ENCODE results near the gene VAX1. TPM values are rescaled to one million over a fixed set of nuclear protein-coding genes. Genes with fewer than 3 reads are reported as not detected.

Gene VAX1
- total and polyA plus RNA-seq, 9 of the 15 experiments (the other 6 are each of a cell fraction or from before 2014, with no cell fraction given): not detected

GRCh38 chr10:117139581-117140524 lies 1.8 kb upstream of the VAX1 start:
- Histone ChIP-seq H3K4me3 (no peak overlapping the region), H3K4me1 (replicated peaks in 1 of 2; ENCODE audit: control insufficient read depth in 2 of 2, insufficient read depth in 2 of 2, low read length in 2 of 2) (peaks cover 0 to 18% of the 10 kb centered on the region in 2 experiments; a peak in 2 of 5 replicates), H3K79me2 (ENCODE audit: control insufficient read depth, insufficient read depth, low read length) (no peaks in the 10 kb centered on the region), H3K9ac (ENCODE audit: insufficient read depth in 1 of 2, low read depth in 2 of 2, low read length in 2 of 2) (no peak overlapping the region), H3K9me1 (ENCODE audit: control insufficient read depth, insufficient read depth, low read length) (no peaks in the 10 kb centered on the region), H2AFZ (ENCODE audit: low read depth, low read length) (no peak overlapping the region), H3K27ac (ENCODE audit: extremely low read depth, low read depth, low read length) (no peak overlapping the region), H3K36me3 (ENCODE audit: control insufficient read depth, insufficient read depth, low read length) (no peaks in the 10 kb centered on the region), H4K20me1 (replicated peaks; ENCODE audit: control insufficient read depth, insufficient read depth, low read length) (no peaks in the 10 kb centered on the region), H3K4me2 (ENCODE audit: insufficient read depth, low read length) (no peak overlapping the region), H3K27me3 (ENCODE audit: control insufficient read depth in 2 of 2, insufficient read depth in 2 of 2, low read length in 2 of 2) (peaks cover 3 to 47% of the 10 kb centered on the region in 2 experiments; a peak in 4 of 5 replicates), H3K9me3 (replicated peaks; ENCODE audit: control insufficient read depth, insufficient read depth, low read depth, low read length) (no peaks in the 10 kb centered on the region)
- BruUV-seq (replicated peaks): no TSS peak
- DNase-seq (ENCODE audit: extremely low read depth in 1 of 4, low spot score in 3 of 4) (no peak), FAIRE-seq (no peak), ATAC-seq (no peak)
- intact Hi-C loops (cut with micrococcal nuclease) (no loop called here), in situ Hi-C loops (cut with MboI) (no loop called here)
- CTCF ChIA-PET (ENCODE audit: low intra/inter-chr PET ratio): no interaction called here
- POLR2A ChIA-PET: no interaction called here
- WGBS (ENCODE audit: insufficient coverage, low coverage, missing lambda C conversion rate): 40% methylated on average over 1 of the region's 72 CpGs
- TF ChIP-seq FOXP1 (CRISPR knock-in tag; IDR thresholded peaks at IDR 0.05) (no peak), MECOM (CRISPR knock-in tag; IDR thresholded peaks at IDR 0.05) (no peak), HDAC6 (IDR thresholded peaks at IDR 0.05; ENCODE audit: low read depth, low read length) (no peak), RBM14 (IDR thresholded peaks at IDR 0.05; ENCODE audit: borderline replicate concordance, insufficient read depth, low read depth, low read length) (no peak), ZBTB40 (IDR thresholded peaks at IDR 0.05) (no peak), ZBTB40 (CRISPR knock-in tag; IDR thresholded peaks at IDR 0.05) (no peak), ZNF551 (CRISPR knock-in tag; IDR thresholded peaks at IDR 0.05) (no peak), NR2F6 (CRISPR knock-in tag; IDR thresholded peaks at IDR 0.05) (no peak), TEAD4 (IDR thresholded peaks at IDR 0.05; ENCODE audit: low read length) (no peak), TEAD4 (CRISPR knock-in tag; IDR thresholded peaks at IDR 0.05; ENCODE audit: borderline replicate concordance) (no peak), SAFB2 (IDR thresholded peaks at IDR 0.05; ENCODE audit: borderline replicate concordance, low read depth, low read length, severe bottlenecking) (no peak)
- TF ChIP-seq, protein P1, sequence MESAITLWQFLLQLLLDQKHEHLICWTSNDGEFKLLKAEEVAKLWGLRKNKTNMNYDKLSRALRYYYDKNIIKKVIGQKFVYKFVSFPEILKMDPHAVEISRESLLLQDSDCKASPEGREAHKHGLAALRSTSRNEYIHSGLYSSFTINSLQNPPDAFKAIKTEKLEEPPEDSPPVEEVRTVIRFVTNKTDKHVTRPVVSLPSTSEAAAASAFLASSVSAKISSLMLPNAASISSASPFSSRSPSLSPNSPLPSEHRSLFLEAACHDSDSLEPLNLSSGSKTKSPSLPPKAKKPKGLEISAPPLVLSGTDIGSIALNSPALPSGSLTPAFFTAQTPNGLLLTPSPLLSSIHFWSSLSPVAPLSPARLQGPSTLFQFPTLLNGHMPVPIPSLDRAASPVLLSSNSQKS (CRISPR knock-in tag; IDR thresholded peaks at IDR 0.05): no peak

All from K562 (cell line).